HCT116 (cell line): Measurements from ENCODE around the gene LHFPL4.

Experiments
- ATF3 ChIP-seq: IDR thresholded peaks from 2 replicates; pipeline ENCODE4 v1.6.1; 2012
- CEBPB ChIP-seq: IDR thresholded peaks from 2 replicates; pipeline ENCODE4 v1.6.1; 2012; ENCODE audit warnings: low read depth
- CTCF ChIP-seq, 3 experiments: fragments of 200-600 bp in 1 of 3; sonication (generic) in 1 of 3; IDR thresholded peaks in 2 of 3; conservative IDR thresholded peaks in 1 of 3; 2 replicates each; pipeline ENCODE4 v1.5.1; 2012 to 2017; ENCODE audit warnings: low read depth in 2 of 3, low read length in 2 of 3, antibody characterized with exemption in 1 of 3, borderline replicate concordance in 1 of 3, control low read depth in 1 of 3, mild to moderate bottlenecking in 1 of 3, mixed read lengths in 1 of 3, mixed run types in 1 of 3, moderate library complexity in 1 of 3; ENCODE audit not compliant: insufficient read depth in 1 of 3
- EGR1 ChIP-seq: IDR thresholded peaks from 2 replicates; pipeline ENCODE4 v1.6.1; 2012; ENCODE audit warnings: low read depth
- EZH2 ChIP-seq: fragments of 200-600 bp; sonication (generic); IDR thresholded peaks from 2 replicates; pipeline ENCODE4 v1.6.1; 2017; ENCODE audit warnings: antibody characterized with exemption, mixed run types
- EZH2phosphoT487 ChIP-seq: fragments of 200-600 bp; IDR thresholded peaks from 2 replicates; pipeline ENCODE4 v1.6.1; 2018; ENCODE audit warnings: antibody characterized with exemption, borderline replicate concordance
- POLR2A ChIP-seq: IDR thresholded peaks from 2 replicates; pipeline ENCODE4 v1.7.0; 2011; ENCODE audit warnings: borderline replicate concordance; ENCODE audit not compliant: insufficient read depth, insufficient read length; ENCODE audit errors: extremely low read depth
- POLR2AphosphoS5 ChIP-seq: IDR thresholded peaks from 2 replicates; pipeline ENCODE4 v1.6.1; 2011; ENCODE audit warnings: mild to moderate bottlenecking, low read depth, low read length, moderate library complexity
- RAD21 ChIP-seq: IDR thresholded peaks from 2 replicates; pipeline ENCODE4 v1.6.1; 2012; ENCODE audit warnings: low read depth, mild to moderate bottlenecking
- TCF7L2 ChIP-seq: IDR thresholded peaks from 2 replicates; pipeline ENCODE4 v1.7.0; 2011; ENCODE audit warnings: borderline replicate concordance, inconsistent platforms; ENCODE audit not compliant: insufficient read depth, insufficient read length; ENCODE audit errors: extremely low read depth
- ZNF274 ChIP-seq: fragments of 200-500 bp; sonication (Bioruptor generic); IDR thresholded peaks from 2 replicates; pipeline ENCODE4 v1.6.1; 2014; ENCODE audit warnings: mild to moderate bottlenecking, low read depth, low read length, inconsistent platforms

GRCh38 chr3:9450991-9451390 is 102.6 kb downstream of the LHFPL4 start:
- no peak for TF ChIP-seq CTCF (IDR thresholded peaks at IDR 0.05 in 2 of 3, conservative IDR thresholded peaks at IDR 0.05 in 1 of 3; ENCODE audit: borderline replicate concordance in 1 of 3, insufficient read depth in 1 of 3, low read depth in 2 of 3, low read length in 2 of 3)
- no peak for TF ChIP-seq POLR2AphosphoS5
- TF ChIP-seq TCF7L2: no peak
- no peak for TF ChIP-seq ZNF274
- TF ChIP-seq EGR1: no peak
- TF ChIP-seq EZH2phosphoT487: no peak
- TF ChIP-seq EZH2: no peak
- TF ChIP-seq CEBPB: no peak
- no peak for TF ChIP-seq POLR2A
- no peak for TF ChIP-seq RAD21
- no peak for TF ChIP-seq ATF3
